Measurements from ENCODE around the gene TMEM132C.

DNA sequence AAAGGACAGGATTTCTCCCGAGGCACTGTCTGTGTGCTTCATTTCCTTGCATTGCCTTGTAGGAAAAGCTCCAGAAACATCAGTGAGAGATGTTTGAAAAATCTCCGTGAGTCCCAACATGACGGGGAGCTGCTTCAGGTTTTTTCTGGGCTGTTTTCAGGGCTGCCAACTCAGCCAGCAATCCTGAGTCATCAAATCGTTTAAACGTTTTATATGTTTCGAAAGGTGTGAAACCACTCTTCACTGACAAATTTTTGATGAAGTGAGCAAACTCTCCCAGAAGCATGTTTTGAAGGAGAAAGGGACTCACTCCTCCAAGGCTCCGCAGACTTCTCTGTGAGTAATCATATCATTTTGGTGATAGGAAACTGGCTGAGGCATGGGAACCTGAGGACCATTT lies 240.5 kb downstream of the TMEM132C start:
- TF ChIP-seq, protein P1, sequence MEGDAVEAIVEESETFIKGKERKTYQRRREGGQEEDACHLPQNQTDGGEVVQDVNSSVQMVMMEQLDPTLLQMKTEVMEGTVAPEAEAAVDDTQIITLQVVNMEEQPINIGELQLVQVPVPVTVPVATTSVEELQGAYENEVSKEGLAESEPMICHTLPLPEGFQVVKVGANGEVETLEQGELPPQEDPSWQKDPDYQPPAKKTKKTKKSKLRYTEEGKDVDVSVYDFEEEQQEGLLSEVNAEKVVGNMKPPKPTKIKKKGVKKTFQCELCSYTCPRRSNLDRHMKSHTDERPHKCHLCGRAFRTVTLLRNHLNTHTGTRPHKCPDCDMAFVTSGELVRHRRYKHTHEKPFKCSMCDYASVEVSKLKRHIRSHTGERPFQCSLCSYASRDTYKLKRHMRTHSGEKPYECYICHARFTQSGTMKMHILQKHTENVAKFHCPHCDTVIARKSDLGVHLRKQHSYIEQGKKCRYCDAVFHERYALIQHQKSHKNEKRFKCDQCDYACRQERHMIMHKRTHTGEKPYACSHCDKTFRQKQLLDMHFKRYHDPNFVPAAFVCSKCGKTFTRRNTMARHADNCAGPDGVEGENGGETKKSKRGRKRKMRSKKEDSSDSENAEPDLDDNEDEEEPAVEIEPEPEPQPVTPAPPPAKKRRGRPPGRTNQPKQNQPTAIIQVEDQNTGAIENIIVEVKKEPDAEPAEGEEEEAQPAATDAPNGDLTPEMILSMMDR (conservative IDR thresholded peaks at IDR 0.05; ENCODE audit: low read depth, low read length), result no peak
- TF ChIP-seq EZH2 (IDR thresholded peaks at IDR 0.05; ENCODE audit: low read length, unreplicated experiment), result no peak
- TF ChIP-seq EZH2phosphoT487 (IDR thresholded peaks at IDR 0.05; ENCODE audit: borderline replicate concordance, low read length), result no peak
